RWPE2 (cell line): ENCODE data around the gene ALAD.

Source experiments
- ATAC-seq: fragments of 200-7000 bp; cut with Tn5 transposase; 3 replicates; pipeline ENCODE4 v1.9.1; 2021; ENCODE audit warnings: low read depth
- DNase-seq: peaks from one replicate; pipeline ENCODE4 v3.0.0-alpha.2; 2020; ENCODE audit warnings: low spot score
- H3K27ac ChIP-seq: fragments of 450-650 bp; 2 replicates; pipeline ENCODE4 v1.5.1; 2017; ENCODE audit warnings: mild to moderate bottlenecking; ENCODE audit not compliant: poor library complexity, severe bottlenecking
- H3K27me3 ChIP-seq: fragments of 250-450 bp; sonication (Bioruptor Pico); 2 replicates; pipeline ENCODE4 v1.5.1; 2021; ENCODE audit warnings: mild to moderate bottlenecking, moderate library complexity; ENCODE audit not compliant: insufficient read depth, poor library complexity, severe bottlenecking
- H3K36me3 ChIP-seq: fragments of 250-450 bp; sonication (Bioruptor Pico); 2 replicates; pipeline ENCODE4 v1.5.1; 2020; ENCODE audit warnings: low read depth, mild to moderate bottlenecking, moderate library complexity
- H3K4me1 ChIP-seq: fragments of 250-450 bp; sonication (Bioruptor Pico); 2 replicates; pipeline ENCODE4 v1.5.1; 2021; ENCODE audit warnings: mild to moderate bottlenecking, moderate library complexity; ENCODE audit not compliant: insufficient read depth, poor library complexity, severe bottlenecking
- H3K4me3 ChIP-seq: fragments of 250-450 bp; sonication (Bioruptor Pico); 2 replicates; pipeline ENCODE4 v1.5.1; 2021; ENCODE audit warnings: mild to moderate bottlenecking, moderate library complexity; ENCODE audit not compliant: severe bottlenecking
- H3K9me3 ChIP-seq: fragments of 250-450 bp; sonication (Bioruptor Pico); 2 replicates; pipeline ENCODE4 v1.5.1; 2021; ENCODE audit warnings: mild to moderate bottlenecking, moderate library complexity; ENCODE audit not compliant: severe bottlenecking
- TF ChIP-seq, protein P1 (sequence below): fragments of 450-650 bp; IDR thresholded peaks from one replicate; pipeline ENCODE4 v1.5.1; 2017; ENCODE audit warnings: mild to moderate bottlenecking, moderate library complexity; ENCODE audit not compliant: poor library complexity, severe bottlenecking

The ALAD gene

DNA sequence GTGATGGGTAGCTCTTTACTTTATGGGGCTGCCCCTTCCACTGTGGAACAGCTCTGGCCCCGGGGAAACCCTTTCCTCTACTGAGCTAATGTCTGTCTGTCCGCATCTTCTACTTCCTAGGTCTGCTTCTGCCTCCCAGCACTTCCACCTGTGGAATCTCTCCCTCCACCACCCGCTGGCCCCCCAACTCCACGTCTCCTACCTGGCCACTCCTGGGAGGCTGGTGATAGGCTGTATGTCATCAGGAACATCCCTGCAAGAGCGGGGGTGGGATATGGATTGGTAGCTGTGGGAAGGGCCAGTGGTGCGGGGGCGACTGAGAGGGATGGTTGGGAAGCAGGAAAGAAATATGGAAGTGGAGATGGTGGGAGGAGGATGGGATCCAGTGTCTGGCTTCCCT lies 9.2 kb downstream of the ALAD start:
- Histone ChIP-seq H3K27ac (no peak overlapping the region), H3K4me1 (no peaks in the 10 kb centered on the region), H3K27me3 (no peaks in the 10 kb centered on the region), H3K36me3 (peaks cover 13% of the 10 kb centered on the region; the same call in 1 of the 2 replicates), H3K4me3 (no peak overlapping the region), H3K9me3 (no peaks in the 10 kb centered on the region)
- TF ChIP-seq, protein P1, sequence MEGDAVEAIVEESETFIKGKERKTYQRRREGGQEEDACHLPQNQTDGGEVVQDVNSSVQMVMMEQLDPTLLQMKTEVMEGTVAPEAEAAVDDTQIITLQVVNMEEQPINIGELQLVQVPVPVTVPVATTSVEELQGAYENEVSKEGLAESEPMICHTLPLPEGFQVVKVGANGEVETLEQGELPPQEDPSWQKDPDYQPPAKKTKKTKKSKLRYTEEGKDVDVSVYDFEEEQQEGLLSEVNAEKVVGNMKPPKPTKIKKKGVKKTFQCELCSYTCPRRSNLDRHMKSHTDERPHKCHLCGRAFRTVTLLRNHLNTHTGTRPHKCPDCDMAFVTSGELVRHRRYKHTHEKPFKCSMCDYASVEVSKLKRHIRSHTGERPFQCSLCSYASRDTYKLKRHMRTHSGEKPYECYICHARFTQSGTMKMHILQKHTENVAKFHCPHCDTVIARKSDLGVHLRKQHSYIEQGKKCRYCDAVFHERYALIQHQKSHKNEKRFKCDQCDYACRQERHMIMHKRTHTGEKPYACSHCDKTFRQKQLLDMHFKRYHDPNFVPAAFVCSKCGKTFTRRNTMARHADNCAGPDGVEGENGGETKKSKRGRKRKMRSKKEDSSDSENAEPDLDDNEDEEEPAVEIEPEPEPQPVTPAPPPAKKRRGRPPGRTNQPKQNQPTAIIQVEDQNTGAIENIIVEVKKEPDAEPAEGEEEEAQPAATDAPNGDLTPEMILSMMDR: no peak
- no peak for ATAC-seq
- no peak for DNase-seq

DNA sequence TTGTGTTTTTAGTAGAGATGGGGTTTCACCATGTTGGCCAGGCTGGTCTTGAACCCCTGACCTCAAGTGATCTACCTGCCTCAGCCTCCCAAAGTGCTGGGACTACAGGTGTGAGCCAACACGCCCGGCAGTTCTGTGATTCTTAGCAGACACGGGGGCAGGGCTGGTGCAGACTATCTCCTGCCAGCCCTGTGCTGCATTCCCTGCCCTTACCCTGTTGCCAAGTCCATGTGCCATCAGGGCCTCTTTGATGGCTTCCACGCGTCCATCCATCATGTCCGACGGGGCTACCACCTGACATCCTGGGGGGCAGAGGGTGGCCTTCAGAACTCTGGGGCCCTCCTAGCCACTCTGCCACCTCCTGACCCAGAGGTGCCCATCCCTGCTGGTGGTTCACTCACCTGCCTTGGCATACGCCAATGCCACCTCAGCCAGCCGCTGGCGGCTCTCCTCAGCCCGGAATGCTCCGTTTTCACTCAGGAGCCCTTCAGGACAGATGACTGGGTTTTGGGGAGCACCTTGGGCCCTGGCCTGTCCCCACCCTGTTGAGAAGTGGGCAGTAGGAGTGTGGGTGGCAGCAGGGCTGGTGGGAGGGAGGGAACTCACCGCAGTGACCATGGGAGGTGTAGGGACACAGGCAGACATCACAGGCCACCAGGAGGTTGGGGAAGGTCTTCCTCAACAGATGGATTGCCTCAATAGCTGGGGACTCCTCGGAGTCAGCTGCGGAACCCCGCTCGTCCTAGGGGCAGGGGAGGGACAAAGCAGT lies 10.7 kb downstream of the ALAD start:
- Histone ChIP-seq H3K36me3 (peaks cover 13% of the 10 kb centered on the region; the same call in 1 of the 2 replicates), H3K9me3 (no peaks in the 10 kb centered on the region), H3K4me1 (no peaks in the 10 kb centered on the region), H3K27me3 (no peaks in the 10 kb centered on the region), H3K4me3 (no peak overlapping the region), H3K27ac (no peak overlapping the region)
- DNase-seq (no peak), ATAC-seq (no peak)
- TF ChIP-seq, protein P1: no peak

DNA sequence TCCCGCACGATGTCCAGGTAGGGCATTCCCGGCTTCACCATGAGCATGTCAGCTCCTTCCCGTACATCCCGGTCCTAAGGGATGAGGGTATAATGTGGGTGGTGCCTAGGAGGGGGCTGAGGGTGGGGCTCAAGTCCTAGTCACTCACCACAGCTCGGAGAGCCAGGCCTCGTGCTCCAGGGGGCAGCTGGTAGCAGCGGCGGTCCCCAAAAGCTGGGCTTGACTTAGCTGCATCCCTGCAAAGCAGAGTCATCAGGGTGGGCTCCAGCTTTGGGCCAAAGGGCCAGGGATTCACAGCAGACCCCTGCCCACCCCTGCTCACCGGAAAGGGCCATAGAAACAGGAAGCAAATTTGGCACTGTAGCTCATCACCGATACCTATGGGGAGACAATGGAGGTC lies 11.6 kb downstream of the ALAD start:
- Histone ChIP-seq H3K27ac (no peak overlapping the region), H3K4me3 (no peak overlapping the region), H3K27me3 (no peaks in the 10 kb centered on the region), H3K36me3 (peaks cover 13% of the 10 kb centered on the region; the same call in 1 of the 2 replicates), H3K9me3 (no peaks in the 10 kb centered on the region), H3K4me1 (no peaks in the 10 kb centered on the region)
- TF ChIP-seq, protein P1: no peak
- ATAC-seq (no peak), DNase-seq (no peak)

DNA sequence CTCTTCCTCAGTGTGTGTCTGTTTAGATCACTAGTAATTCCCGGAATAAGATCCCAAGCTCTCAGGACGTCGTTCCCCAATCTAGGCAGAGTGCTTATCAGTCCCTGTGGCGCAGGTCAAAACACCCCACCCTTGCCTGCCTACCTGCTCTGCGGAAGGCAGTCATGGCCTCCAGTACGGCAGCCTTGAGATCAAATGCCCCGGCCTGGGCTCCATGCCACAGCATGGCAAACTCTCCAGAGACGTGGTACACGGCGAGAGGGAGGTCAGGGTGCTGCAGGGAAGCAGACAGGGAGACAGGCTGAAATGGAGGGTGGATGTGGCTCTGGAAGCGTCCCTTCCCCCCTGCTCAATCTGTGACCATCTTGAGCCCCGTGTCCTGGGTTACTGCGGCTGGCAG lies 12.3 kb downstream of the ALAD start:
- ATAC-seq: no peak
- H3K36me3 ChIP-seq: peaks cover 13% of the 10 kb centered on the region; the same call in 1 of the 2 replicates
- H3K4me3 ChIP-seq: no peak overlapping the region
- H3K9me3 ChIP-seq: no peaks in the 10 kb centered on the region
- H3K27me3 ChIP-seq: no peaks in the 10 kb centered on the region
- TF ChIP-seq, protein P1: no peak
- no peak overlapping the region for H3K27ac ChIP-seq
- no peaks in the 10 kb centered on the region for H3K4me1 ChIP-seq
- DNase-seq: no peak
